Measurements from ENCODE around the gene CLEC16A. TPM values are rescaled to one million over a fixed set of nuclear protein-coding genes. Genes with fewer than 3 reads are reported as not detected.

The CLEC16A gene
- total RNA-seq, 1 donor from 2014 or later: 34.6 TPM

DNA sequence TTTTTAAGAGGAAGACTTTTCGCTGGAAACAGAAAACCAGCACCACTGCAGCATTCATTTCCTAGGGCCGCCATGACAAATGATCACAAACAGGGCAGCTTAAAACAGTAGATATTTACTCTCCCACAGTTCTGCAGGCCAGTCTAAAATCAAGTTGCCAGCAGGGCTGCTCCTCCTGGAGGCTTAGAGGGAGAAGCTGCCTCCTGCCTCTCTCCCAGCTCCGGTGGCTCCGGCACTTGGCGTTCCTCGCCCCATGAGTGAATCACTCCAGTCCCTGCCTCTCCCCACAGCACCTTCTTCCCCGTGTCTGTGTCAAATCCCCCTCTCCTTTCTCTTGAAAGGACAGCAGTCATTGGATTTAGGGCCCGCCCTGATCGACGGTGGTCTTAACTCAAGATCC lies 239.6 kb downstream of the CLEC16A start:
- no peak for ATAC-seq
- intact Hi-C loops (cut with DNase I): no loop called here

DNA sequence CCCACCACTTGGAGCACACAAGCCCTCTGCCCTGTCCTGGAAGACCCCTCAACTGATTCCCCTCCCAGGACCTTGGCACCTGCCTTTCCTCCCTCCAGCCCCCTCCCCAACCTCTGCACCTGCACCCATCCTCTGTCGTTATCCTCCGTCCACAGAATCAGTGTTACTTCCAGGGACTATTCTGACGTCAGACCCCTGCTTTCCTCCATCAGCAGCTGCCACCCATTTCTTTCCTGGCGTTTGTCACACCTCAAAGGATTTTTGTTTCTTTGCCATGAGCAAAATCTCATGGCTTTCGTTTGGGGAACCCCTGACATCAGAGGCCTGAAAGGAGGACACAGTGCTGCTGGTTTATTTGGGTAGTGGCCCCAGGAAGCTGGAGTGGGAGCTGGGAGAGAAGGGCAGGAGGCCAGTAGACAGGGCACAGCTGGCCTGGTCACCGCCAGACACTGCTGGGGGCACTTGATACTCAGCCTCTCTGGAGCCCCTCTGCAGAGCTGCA lies 243.2 kb downstream of the CLEC16A start:
- ATAC-seq: no peak
- peaks cover 5% of the 10 kb centered on the region for H3K4me1 ChIP-seq

More for the DNA sequence above, 239.6 kb downstream of the CLEC16A start:
- Histone ChIP-seq H3K4me1 (peaks cover 10% of the 10 kb centered on the region), H3K27ac (no peak overlapping the region), H3K36me3 (peaks cover 9% of the 10 kb centered on the region), H3K27me3 (ENCODE audit: low read depth) (no peaks in the 10 kb centered on the region), H3K9me3 (no peaks in the 10 kb centered on the region), H3K4me3 (no peak overlapping the region)
- TF ChIP-seq, protein P1, sequence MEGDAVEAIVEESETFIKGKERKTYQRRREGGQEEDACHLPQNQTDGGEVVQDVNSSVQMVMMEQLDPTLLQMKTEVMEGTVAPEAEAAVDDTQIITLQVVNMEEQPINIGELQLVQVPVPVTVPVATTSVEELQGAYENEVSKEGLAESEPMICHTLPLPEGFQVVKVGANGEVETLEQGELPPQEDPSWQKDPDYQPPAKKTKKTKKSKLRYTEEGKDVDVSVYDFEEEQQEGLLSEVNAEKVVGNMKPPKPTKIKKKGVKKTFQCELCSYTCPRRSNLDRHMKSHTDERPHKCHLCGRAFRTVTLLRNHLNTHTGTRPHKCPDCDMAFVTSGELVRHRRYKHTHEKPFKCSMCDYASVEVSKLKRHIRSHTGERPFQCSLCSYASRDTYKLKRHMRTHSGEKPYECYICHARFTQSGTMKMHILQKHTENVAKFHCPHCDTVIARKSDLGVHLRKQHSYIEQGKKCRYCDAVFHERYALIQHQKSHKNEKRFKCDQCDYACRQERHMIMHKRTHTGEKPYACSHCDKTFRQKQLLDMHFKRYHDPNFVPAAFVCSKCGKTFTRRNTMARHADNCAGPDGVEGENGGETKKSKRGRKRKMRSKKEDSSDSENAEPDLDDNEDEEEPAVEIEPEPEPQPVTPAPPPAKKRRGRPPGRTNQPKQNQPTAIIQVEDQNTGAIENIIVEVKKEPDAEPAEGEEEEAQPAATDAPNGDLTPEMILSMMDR (IDR thresholded peaks at IDR 0.05): no peak
- DNase-seq: no peak

DNA sequence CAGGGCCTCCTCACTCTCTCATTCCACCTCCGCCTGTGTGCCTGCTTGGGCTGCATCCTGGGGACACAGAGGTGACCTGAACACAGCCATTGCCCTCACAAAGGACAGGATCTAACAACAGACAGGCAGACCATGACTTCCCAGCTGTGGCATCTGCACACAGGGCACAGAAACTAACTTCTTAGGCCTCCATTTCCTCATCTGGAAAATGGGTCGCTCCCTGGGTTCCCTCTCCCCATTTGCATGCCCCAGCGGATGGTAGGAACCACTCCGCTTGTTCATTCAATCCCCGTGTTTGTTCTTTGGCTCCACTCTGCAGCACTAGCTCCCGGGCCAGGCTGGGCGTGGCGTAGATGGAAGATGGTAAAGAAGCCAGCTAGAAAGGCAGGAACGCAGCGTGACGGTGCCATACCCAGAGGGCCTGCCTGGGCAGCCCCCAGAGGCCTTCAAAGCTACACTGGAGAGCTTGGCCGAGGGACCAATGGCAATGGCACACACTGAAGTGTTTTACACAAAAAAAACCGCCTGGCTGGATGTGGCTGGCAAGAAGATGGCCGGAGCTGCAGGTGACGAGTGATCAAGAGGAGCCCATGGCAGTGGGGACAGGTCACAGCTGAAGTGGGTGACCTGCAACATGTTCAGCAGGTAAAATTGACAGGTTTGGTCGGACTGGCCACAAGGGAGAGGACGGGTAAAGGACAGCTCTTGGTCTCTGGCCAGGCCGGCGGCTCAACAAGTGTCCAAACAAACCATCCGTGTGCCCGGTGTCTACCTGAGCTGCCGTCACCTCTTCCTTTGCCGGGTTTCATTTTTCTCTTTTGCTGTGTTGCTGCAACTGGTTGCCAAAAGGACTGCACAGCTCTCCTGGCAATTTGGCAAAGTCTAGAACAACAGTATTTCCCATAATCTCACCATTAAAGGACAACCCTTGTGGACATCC lies 244.7 kb downstream of the CLEC16A start:
- TF ChIP-seq, protein P1 (IDR thresholded peaks at IDR 0.05): no peak
- ATAC-seq (no peak), DNase-seq (no peak)
- no peaks in the 10 kb centered on the region for H3K9me3 ChIP-seq
- H3K27ac ChIP-seq: no peak overlapping the region
- intact Hi-C loops (cut with DNase I): no loop called here
- no peaks in the 10 kb centered on the region for H3K4me1 ChIP-seq
- no peaks in the 10 kb centered on the region for H3K36me3 ChIP-seq
- no peak overlapping the region for H3K4me3 ChIP-seq
- H3K27me3 ChIP-seq (ENCODE audit: low read depth): no peaks in the 10 kb centered on the region

More for the DNA sequence above, 243.2 kb downstream of the CLEC16A start:
- no peak overlapping the region for H3K27ac ChIP-seq
- H3K27me3 ChIP-seq (ENCODE audit: low read depth): no peaks in the 10 kb centered on the region
- no peaks in the 10 kb centered on the region for H3K36me3 ChIP-seq
- no peak for DNase-seq
- intact Hi-C loops (cut with DNase I): no loop called here
- H3K4me3 ChIP-seq: no peak overlapping the region
- H3K9me3 ChIP-seq: no peaks in the 10 kb centered on the region
- TF ChIP-seq, protein P1 (IDR thresholded peaks at IDR 0.05): no peak

DNA sequence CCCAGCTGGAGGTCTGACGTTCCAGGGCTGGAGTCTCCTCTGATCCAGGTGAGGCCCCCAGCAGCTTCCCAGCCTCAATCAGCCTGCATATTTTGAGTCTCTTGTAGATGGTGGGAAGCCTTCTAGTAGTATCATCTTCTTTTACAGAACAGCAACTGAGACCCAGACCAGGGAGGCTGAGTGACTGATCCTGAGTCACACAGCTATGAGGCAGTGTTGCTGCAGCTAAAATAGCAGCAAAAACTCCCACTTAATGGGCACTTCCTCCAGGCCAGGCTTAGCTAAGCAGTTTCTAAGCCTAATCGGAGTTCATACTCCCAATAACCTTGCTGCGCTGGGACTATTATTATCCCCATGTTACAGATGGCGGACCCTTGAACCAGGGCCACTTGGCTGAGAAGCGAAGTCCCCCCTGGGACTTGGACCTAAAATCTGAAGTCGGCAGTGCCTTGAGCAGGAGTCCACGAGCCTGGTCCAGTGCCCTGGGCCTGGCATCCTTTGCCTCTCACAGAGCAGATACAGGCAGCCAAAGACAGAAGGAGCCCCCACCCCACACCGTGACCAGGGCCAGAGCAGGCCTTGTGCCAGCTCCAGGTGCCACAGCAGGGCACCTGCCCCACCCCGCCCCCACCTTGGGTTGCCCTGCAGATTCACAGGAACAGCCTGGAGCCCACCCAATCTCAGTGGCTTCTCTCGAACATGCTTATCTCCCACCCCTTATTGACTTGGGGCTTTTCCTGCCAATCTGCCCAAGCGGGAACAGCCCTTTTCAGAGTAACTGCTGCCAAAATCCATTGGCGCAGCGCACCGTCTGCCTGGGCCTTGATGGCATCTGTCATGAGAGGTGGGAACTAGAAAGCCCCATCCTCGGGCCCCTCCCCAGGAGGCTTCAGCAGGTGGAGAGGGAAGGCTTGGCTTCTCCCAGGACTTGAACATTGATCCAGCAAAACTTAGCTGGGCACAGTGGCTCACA lies 246.5 kb downstream of the CLEC16A start:
- ATAC-seq (no peak), DNase-seq (no peak)
- H3K4me1 ChIP-seq: no peaks in the 10 kb centered on the region
- intact Hi-C loops (cut with DNase I): no loop called here
- TF ChIP-seq, protein P1 (IDR thresholded peaks at IDR 0.05): no peak
- no peak overlapping the region for H3K27ac ChIP-seq
- H3K36me3 ChIP-seq: no peaks in the 10 kb centered on the region
- H3K9me3 ChIP-seq: no peaks in the 10 kb centered on the region
- no peak overlapping the region for H3K4me3 ChIP-seq
- no peaks in the 10 kb centered on the region for H3K27me3 ChIP-seq (ENCODE audit: low read depth)

DNA sequence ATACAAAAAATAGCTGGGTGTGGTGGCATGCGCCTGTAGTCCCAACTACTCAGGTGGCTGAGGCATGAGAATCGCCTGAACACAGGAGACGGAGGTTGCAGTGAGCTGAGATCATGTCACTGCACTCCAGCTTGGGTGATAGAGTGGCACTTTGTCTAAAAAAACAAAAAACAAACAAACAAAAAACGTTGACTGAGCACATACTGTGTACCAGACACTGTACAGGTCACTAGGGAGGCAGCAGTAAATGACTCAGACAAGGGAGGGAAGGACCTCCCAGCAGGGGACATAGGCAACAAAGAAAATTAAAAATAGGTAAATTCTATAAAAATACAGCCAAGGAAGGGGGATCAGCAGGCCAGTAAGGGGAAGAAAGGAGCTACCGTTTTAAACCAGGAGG lies 247.3 kb downstream of the CLEC16A start:
- DNase-seq (no peak), ATAC-seq (no peak)
- no peaks in the 10 kb centered on the region for H3K36me3 ChIP-seq
- H3K27me3 ChIP-seq (ENCODE audit: low read depth): no peaks in the 10 kb centered on the region
- TF ChIP-seq, protein P1 (IDR thresholded peaks at IDR 0.05): no peak
- H3K4me3 ChIP-seq: no peak overlapping the region
- H3K9me3 ChIP-seq: no peaks in the 10 kb centered on the region
- intact Hi-C loops (cut with DNase I): no loop called here
- no peak overlapping the region for H3K27ac ChIP-seq
- H3K4me1 ChIP-seq: no peaks in the 10 kb centered on the region

All from lower lobe of right lung (tissue), 2 donors.